PC-3 (cell line): Measurements from ENCODE around the gene SPOPL. TPM values are rescaled to one million over a fixed set of nuclear protein-coding genes. Genes with fewer than 3 reads are reported as not detected.

Experiments
- ATAC-seq: fragments of 200-7000 bp; cut with Tn5 transposase; 2 replicates; pipeline ENCODE4 v1.9.1; 2020; ENCODE audit warnings: mild to moderate bottlenecking, moderate library complexity
- BruUV-seq: library from RNA; stranded (reverse); fragments of 400-500 nt; replicated peaks from 2 replicates; lab custom pipeline; 2021; lab: Mats Ljungman, UMichigan
- CTCF ChIA-PET: fragments of 300-600 bp; sonication (Branson Sonifier 250); formaldehyde crosslinking; loops from one replicate; lab custom pipeline; 2022; ENCODE audit warnings: antibody characterized with exemption; lab: Charles Lee
- POLR2A ChIA-PET: fragments of 300-600 bp; sonication (Branson Sonifier 250); formaldehyde crosslinking; loops from one replicate; lab custom pipeline; 2022; ENCODE audit warnings: antibody characterized with exemption; ENCODE audit not compliant: unreplicated experiment; lab: Charles Lee
- DNase-seq: peaks from one replicate; pipeline ENCODE4 v3.0.0-alpha.2; 2015
- H2AFZ ChIP-seq: fragments of 300-600 bp; sonication (generic); 2 replicates; pipeline ENCODE4 v1.6.0; 2016; ENCODE audit warnings: antibody characterized with exemption, low read length
- H3F3A ChIP-seq: fragments of 300-600 bp; sonication (generic); one replicate; pipeline ENCODE4 v1.6.0; 2017; ENCODE audit warnings: antibody characterized with exemption, low read length, control low read depth, mild to moderate bottlenecking; ENCODE audit not compliant: unreplicated experiment
- H3K27ac ChIP-seq: fragments of 300-600 bp; sonication (generic); 2 replicates; pipeline ENCODE4 v1.5.1; 2016; ENCODE audit warnings: mild to moderate bottlenecking, low read length
- H3K27me3 ChIP-seq: fragments of 300-600 bp; sonication (generic); 2 replicates; pipeline ENCODE4 v1.6.1; 2016; ENCODE audit warnings: low read length, mixed read lengths
- H3K36me3 ChIP-seq: fragments of 300-600 bp; sonication (generic); 2 replicates; pipeline ENCODE4 v1.6.1; 2016; ENCODE audit warnings: low read depth, mixed run types, low read length, mixed read lengths
- H3K4me1 ChIP-seq: fragments of 300-600 bp; sonication (generic); 2 replicates; pipeline ENCODE4 v1.5.1; 2016; ENCODE audit warnings: low read length; ENCODE audit not compliant: insufficient read depth
- H3K4me2 ChIP-seq: fragments of 300-600 bp; sonication (generic); 2 replicates; pipeline ENCODE4 v1.6.0; 2016; ENCODE audit warnings: low read length
- H3K4me3 ChIP-seq: fragments of 300-600 bp; sonication (generic); 2 replicates; pipeline ENCODE4 v1.5.1; 2016; ENCODE audit warnings: mild to moderate bottlenecking, low read length, mixed read lengths
- H3K79me2 ChIP-seq: fragments of 300-600 bp; sonication (generic); 2 replicates; pipeline ENCODE4 v1.6.1; 2017; ENCODE audit warnings: low read length, mixed read lengths
- H3K9ac ChIP-seq: fragments of 300-600 bp; sonication (generic); 2 replicates; pipeline ENCODE4 v1.6.0; 2016; ENCODE audit warnings: mild to moderate bottlenecking, low read length
- H3K9me2 ChIP-seq: fragments of 300-600 bp; sonication (generic); replicated peaks from 2 replicates; pipeline ENCODE4 v1.6.1; 2016; ENCODE audit warnings: mixed run types, low read length, mixed read lengths
- H3K9me3 ChIP-seq: fragments of 300-600 bp; sonication (generic); 2 replicates; pipeline ENCODE4 v1.6.1; 2016; ENCODE audit warnings: low read length, mixed read lengths
- H4K20me1 ChIP-seq: fragments of 300-600 bp; sonication (generic); 2 replicates; pipeline ENCODE4 v1.6.1; 2016; ENCODE audit warnings: low read length, mixed read lengths
- EZH2 ChIP-seq: fragments of 300-600 bp; sonication (generic); IDR thresholded peaks from one replicate; pipeline ENCODE4 v1.6.1; 2017; ENCODE audit warnings: antibody characterized with exemption, mild to moderate bottlenecking, low read length; ENCODE audit not compliant: unreplicated experiment
- EZH2phosphoT487 ChIP-seq: fragments of 300-600 bp; sonication (generic); IDR thresholded peaks from 2 replicates; pipeline ENCODE4 v1.6.1; 2018; ENCODE audit warnings: mild to moderate bottlenecking, antibody characterized with exemption, low read length, borderline replicate concordance
- intact Hi-C: fragments of 100-400 bp; cut with micrococcal nuclease; formaldehyde crosslinking; loops from 2 replicates; pipeline ENCODE4 v1.9.0; 2023
- total RNA-seq: library from RNA; depleted of rRNA; stranded (reverse); fragments of >200 nt; gene quantifications from 2 replicates; pipeline ENCODE4 v1.2.3, GENCODE V29; 2014
- TF ChIP-seq, protein P1 (sequence below): fragments of 300-600 bp; sonication (generic); conservative IDR thresholded peaks from 2 replicates; pipeline ENCODE4 v1.5.1; 2017; ENCODE audit warnings: antibody characterized with exemption, low read depth, mild to moderate bottlenecking, low read length

The SPOPL gene
- total RNA-seq, 1 experiment from 2014 or later, result 10.2 TPM

DNA sequence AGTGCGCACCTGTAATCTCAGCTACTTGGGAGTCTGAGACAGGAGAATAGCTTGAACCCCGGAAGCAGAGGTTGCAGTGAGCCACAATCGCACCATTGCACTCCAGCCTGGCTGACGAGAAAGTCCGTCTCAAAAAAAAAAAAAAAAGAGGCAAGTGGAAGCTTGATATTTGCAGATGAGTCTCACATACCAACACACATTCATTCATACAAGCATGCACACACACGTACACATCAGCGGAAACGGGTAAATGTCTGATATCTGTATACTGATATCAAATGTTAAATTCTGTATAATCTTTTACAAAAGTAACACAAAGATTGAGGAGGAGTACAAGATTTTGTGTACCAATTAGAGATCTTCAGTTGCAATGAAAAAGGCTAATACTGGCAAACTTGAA is 47.8 kb upstream of the SPOPL start:
- H3K36me3 ChIP-seq, result no peaks in the 10 kb centered on the region
- H2AFZ ChIP-seq, result no peak overlapping the region
- H3K4me1 ChIP-seq, result no peaks in the 10 kb centered on the region
- H3K4me2 ChIP-seq, result no peak overlapping the region
- H3K27me3 ChIP-seq, result no peaks in the 10 kb centered on the region
- no peak overlapping the region for H3K4me3 ChIP-seq
- H3K9me3 ChIP-seq, result no peaks in the 10 kb centered on the region
- no peak overlapping the region for H3K27ac ChIP-seq
- ChIA-PET POLR2A (no interaction called here), CTCF (no interaction called here)
- ATAC-seq, result no peak
- no TSS peak for BruUV-seq
- H4K20me1 ChIP-seq, result no peaks in the 10 kb centered on the region
- intact Hi-C loops, result no loop called here
- no peaks in the 10 kb centered on the region for H3K79me2 ChIP-seq
- H3F3A ChIP-seq, result no peaks in the 10 kb centered on the region
- no peak overlapping the region for H3K9ac ChIP-seq
- no peaks in the 10 kb centered on the region for H3K9me2 ChIP-seq
- DNase-seq, result no peak
- no peak for TF ChIP-seq EZH2phosphoT487
- TF ChIP-seq, protein P1, sequence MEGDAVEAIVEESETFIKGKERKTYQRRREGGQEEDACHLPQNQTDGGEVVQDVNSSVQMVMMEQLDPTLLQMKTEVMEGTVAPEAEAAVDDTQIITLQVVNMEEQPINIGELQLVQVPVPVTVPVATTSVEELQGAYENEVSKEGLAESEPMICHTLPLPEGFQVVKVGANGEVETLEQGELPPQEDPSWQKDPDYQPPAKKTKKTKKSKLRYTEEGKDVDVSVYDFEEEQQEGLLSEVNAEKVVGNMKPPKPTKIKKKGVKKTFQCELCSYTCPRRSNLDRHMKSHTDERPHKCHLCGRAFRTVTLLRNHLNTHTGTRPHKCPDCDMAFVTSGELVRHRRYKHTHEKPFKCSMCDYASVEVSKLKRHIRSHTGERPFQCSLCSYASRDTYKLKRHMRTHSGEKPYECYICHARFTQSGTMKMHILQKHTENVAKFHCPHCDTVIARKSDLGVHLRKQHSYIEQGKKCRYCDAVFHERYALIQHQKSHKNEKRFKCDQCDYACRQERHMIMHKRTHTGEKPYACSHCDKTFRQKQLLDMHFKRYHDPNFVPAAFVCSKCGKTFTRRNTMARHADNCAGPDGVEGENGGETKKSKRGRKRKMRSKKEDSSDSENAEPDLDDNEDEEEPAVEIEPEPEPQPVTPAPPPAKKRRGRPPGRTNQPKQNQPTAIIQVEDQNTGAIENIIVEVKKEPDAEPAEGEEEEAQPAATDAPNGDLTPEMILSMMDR, result no peak
- TF ChIP-seq EZH2, result no peak

DNA sequence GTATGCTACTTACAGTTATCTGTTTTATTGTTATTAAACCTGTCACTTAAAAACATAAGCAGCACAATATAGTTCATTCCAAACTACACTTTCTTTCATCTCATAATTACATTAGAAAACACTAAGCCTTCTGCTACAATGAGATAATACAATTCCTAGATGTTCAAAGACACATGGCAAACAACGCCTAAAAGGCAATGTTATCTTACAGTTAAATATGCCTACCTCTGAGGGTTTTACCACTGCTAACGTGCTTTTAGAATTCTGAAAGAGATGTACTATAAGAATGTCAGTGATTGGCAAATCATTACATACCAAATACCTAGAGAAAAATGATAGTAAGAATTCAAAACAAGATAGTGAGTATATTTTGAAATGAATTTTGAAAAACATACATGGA is 46.8 kb upstream of the SPOPL start:
- intact Hi-C loops, result no loop called here
- ChIA-PET CTCF (no interaction called here), POLR2A (no interaction called here)
- no peaks in the 10 kb centered on the region for H3K4me1 ChIP-seq
- no peak overlapping the region for H3K4me2 ChIP-seq
- no peak overlapping the region for H3K9ac ChIP-seq
- H3K9me3 ChIP-seq, result no peaks in the 10 kb centered on the region
- H3K27ac ChIP-seq, result no peak overlapping the region
- no TSS peak for BruUV-seq
- DNase-seq, result no peak
- no peaks in the 10 kb centered on the region for H3F3A ChIP-seq
- ATAC-seq, result no peak
- no peaks in the 10 kb centered on the region for H3K36me3 ChIP-seq
- no peaks in the 10 kb centered on the region for H3K79me2 ChIP-seq
- TF ChIP-seq, protein P1, result no peak
- TF ChIP-seq EZH2, result no peak
- TF ChIP-seq EZH2phosphoT487, result no peak
- H3K9me2 ChIP-seq, result no peaks in the 10 kb centered on the region
- no peaks in the 10 kb centered on the region for H4K20me1 ChIP-seq
- no peaks in the 10 kb centered on the region for H3K27me3 ChIP-seq
- H3K4me3 ChIP-seq, result no peak overlapping the region
- no peak overlapping the region for H2AFZ ChIP-seq

DNA sequence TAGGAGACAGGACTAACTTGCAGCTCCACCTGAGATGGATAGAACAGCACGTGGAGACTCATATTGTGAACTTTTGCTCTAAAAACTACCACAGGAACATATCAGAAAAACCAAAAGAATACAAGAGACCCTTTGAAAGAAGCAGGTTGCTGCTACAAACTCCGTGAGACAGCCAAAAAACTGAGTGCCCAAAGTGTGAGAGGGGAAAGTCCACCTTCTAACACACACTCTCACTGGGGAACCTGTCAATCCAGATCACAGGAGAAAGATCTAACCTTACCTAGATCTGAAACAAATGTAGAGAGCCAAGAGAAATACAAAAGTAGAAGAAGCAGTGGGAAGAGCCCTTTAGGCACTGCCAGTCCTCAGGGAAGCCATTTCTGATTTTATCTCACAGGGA is 46.3 kb upstream of the SPOPL start:
- ATAC-seq (no peak), DNase-seq (no peak)
- no peaks in the 10 kb centered on the region for H3K9me3 ChIP-seq
- no peaks in the 10 kb centered on the region for H4K20me1 ChIP-seq
- BruUV-seq, result no TSS peak
- H3K79me2 ChIP-seq, result no peaks in the 10 kb centered on the region
- no peak overlapping the region for H3K27ac ChIP-seq
- intact Hi-C loops, result no loop called here
- no peaks in the 10 kb centered on the region for H3K4me1 ChIP-seq
- no peak overlapping the region for H3K4me3 ChIP-seq
- ChIA-PET POLR2A (no interaction called here), CTCF (no interaction called here)
- TF ChIP-seq, protein P1, result no peak
- TF ChIP-seq EZH2phosphoT487 (no peak), EZH2 (no peak)
- H3K9me2 ChIP-seq, result no peaks in the 10 kb centered on the region
- H3K36me3 ChIP-seq, result no peaks in the 10 kb centered on the region
- H3K9ac ChIP-seq, result no peak overlapping the region
- H3F3A ChIP-seq, result no peaks in the 10 kb centered on the region
- no peak overlapping the region for H2AFZ ChIP-seq
- H3K27me3 ChIP-seq, result no peaks in the 10 kb centered on the region
- no peak overlapping the region for H3K4me2 ChIP-seq
